DOHH2 (cell line): ENCODE results near the gene HASPIN.

Experiments used
- EZH2phosphoT487 ChIP-seq: fragments of 200-600 bp; sonication (generic); IDR thresholded peaks from 2 replicates; pipeline ENCODE4 v1.6.1; 2017; ENCODE audit warnings: borderline replicate concordance, mild to moderate bottlenecking, antibody characterized with exemption, low read length, moderate library complexity, mixed read lengths
- TF ChIP-seq, protein P1 (sequence below): fragments of 200-600 bp; sonication (generic); IDR thresholded peaks from one replicate; pipeline ENCODE4 v1.5.1; 2014; ENCODE audit warnings: antibody characterized with exemption, mild to moderate bottlenecking, low read depth, low read length; ENCODE audit not compliant: poor library complexity, severe bottlenecking

DNA sequence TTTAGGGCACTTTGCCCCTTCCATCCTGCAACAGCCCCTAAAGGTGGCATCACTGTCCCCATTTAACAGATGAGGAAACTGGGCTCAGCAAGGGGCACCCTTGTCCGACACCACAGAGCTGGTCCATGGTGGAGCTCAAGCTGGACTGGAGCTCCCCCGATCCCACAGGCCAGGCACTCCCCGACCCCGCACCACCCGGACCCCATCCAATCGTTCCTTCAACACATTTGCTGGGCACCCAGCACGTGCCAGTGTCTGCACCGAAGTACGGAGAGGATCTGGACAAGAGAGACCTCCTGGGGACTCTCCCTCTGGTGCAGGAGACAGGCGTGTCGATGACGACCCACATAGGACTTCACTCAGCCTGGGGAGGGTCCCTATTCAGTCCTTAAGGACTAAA, 41.7 kb upstream of the HASPIN start:
- TF ChIP-seq, protein P1, sequence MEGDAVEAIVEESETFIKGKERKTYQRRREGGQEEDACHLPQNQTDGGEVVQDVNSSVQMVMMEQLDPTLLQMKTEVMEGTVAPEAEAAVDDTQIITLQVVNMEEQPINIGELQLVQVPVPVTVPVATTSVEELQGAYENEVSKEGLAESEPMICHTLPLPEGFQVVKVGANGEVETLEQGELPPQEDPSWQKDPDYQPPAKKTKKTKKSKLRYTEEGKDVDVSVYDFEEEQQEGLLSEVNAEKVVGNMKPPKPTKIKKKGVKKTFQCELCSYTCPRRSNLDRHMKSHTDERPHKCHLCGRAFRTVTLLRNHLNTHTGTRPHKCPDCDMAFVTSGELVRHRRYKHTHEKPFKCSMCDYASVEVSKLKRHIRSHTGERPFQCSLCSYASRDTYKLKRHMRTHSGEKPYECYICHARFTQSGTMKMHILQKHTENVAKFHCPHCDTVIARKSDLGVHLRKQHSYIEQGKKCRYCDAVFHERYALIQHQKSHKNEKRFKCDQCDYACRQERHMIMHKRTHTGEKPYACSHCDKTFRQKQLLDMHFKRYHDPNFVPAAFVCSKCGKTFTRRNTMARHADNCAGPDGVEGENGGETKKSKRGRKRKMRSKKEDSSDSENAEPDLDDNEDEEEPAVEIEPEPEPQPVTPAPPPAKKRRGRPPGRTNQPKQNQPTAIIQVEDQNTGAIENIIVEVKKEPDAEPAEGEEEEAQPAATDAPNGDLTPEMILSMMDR = no peak
- no peak for TF ChIP-seq EZH2phosphoT487
